GM18858 (cell line): ENCODE data around the gene SMIM38.

ENCODE experiments used
- ATAC-seq: cut with Tn5 transposase; IDR thresholded peaks from one replicate; pipeline ENCODE4 v1.9.1; 2021; ENCODE audit not compliant: unreplicated experiment

SMIM38 gene

DNA sequence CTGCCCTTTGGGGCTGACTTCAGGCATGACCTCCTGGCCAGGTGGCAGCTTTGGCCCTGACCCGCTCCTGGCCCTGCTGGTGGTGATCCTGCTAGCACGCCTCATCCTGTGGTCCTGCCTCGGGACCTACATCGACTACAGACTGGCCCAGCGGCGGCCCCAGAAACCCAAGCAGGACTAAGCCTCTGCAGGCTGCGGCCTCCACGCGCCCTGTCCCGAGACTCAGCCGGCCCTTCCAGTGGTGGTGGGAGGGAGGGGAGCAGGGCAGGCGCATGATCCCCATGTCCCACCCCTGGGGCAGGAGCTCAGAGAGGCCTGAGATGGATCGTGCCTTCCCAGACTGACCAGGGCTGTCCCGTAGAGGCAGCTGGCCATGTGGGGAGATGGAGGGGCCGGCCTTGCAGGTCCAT is 2.1 kb downstream of the SMIM38 start:
- ATAC-seq, result no peak

DNA sequence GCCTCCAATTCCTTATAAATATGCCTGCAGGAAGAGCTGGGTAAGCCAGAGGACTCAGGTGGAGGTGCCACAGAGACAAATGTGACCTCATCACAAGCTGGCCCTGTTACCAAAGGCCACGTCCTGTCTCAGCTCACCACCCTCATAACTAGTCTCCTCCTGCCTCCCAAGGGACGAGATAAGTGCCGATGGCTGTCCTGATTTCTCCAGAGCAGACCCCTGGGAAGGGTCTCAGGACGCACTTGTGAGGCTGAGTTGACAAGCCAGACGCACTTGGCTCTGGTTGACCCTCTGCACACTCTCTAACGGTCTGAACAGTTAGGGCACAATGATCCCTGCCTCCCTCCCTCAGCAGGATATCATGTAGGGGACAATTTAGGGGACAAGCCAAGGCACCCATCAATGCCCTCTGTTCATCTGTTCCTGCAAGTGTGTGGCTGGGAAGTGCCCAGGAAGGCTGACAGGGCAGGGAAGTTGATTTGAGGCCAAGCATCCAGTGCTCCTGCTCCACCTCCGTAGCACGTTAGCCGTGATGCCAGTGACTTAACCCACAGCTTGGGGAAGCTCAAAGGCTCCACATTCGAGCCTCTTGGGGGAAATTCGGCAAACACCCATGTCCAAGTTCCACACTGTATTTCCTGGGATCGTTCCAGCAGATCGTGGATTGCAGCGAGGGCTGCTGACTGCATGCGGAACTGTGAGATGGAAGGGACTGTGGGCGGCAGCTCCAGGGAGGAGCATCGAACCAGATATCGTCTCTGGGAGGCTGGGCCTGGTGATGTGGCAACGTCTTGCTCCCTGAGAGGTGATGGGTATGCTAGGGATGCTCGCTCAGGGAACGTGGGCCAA is 2.8 kb downstream of the SMIM38 start:
- no peak for ATAC-seq

DNA sequence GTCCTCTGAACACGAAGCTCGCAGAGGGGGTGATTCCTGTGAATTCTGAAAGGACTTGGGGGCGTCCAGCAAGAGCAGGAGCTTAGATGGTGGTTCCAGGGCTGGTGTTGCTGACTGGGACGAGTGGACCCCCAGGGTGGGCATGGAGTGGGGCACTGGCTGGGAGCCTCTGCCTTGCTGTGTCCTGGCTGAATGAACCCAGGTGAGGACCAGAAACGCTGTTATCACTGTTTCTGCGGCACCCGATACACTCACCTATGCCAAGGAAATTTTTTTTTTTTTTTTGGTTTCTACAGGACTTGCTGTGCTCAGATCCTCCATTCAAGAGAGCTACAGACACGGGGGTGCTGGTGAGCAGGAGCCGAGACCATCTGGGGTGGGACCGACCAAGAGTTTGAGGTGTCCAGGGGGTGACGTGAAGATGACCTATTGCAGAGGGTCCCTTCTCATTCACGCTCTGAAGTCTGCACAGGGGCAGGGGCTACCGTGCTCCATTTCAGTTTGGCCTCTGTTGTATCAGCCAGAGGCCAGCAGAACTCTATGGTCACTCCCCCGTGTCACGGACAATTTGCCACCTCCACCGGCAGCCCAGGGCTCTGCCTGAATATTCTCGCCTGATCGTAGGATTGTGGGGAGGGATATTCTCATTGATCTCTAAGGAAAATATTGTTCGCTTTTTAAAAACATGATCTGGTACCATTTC is 3.6 kb downstream of the SMIM38 start:
- ATAC-seq, result no peak

DNA sequence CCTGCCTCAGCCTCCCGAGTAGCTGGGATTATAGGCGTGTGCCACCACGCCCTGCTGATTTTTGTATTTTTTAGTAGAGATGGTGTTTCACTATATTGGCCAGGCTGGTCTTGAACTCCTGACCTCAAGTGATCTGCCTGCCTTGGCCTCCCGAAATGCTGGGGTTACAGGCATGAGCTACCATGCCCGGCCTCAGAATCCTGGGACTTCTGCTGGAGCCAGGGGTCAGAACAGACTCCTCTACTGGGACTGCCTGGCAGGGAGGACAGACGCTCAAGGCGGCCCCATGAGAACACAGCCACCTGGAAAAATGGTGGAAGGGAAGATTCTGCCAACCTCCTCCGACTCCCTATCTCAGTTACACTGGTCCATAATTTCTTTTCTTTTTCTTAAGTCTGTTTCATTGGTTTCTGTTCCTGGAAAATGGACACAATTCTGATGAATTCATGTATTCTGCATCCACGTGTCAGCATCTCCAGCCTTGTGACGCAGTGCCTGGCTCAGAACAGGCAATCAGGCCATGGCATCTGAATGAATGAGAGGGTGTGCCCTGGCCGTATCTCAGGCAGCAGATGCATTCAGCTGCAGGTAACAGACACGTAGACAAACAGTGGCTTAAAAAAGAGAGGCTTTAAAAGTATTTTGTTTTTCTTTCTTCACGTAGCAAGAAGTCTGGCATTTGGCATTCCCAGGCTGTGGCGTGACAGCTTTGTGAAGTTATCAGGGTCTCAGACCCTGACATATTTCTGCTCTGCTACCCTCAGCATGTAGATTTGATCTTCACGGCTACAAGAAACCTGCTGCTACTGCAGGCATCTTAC is 4.8 kb downstream of the SMIM38 start:
- no peak for ATAC-seq

DNA sequence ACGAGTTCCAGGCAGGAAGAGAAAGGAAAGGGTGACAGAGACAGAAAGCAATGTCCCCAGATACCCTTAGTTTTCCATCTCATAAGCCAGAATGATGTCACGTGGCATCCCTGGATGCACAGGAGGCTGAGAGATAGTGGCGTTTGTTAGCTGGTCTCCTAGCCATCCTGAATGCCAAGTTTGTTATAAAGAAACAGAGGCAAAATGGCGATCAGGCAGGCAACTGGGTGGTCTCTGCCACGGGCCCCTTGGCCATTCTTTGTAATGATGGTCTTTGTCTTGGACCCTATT is 5.3 kb downstream of the SMIM38 start:
- no peak for ATAC-seq

DNA sequence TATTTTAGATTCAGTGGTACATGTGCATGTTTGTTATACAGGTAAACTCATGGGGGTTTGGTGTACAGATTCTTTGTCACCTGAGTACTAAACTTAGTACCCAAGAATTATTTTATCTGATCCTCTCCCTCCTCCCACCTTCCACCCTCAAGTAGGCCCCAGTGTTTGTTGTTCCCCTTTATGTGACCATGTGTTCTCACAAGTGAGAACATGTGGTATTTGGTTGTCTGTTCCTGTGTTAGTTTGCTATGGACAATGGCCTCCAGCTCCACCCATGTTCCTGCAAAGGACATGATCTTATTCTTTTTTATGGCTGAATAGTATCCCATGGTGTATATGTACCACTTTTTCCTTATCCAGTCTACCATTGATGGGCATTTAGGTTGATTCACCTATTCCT is 6.8 kb downstream of the SMIM38 start:
- no peak for ATAC-seq

DNA sequence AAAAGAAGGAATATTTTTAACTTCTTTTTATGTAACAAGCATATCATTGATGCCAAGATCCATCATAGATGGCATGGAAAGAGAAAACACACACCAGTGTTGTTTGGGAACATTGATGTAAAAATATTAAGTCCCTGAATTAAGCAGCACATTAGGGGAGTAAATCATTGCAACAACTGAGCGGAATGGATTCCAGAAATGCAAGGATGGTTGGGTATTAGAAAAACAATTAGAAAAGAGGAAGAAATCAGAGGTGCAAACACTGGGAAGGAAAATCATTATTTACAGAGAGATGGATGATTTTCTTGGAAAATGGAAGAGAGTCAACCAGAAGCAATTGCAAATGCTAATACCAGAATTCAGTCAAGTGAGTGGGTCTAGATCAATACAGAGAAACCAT is 8.1 kb downstream of the SMIM38 start:
- ATAC-seq, result no peak

DNA sequence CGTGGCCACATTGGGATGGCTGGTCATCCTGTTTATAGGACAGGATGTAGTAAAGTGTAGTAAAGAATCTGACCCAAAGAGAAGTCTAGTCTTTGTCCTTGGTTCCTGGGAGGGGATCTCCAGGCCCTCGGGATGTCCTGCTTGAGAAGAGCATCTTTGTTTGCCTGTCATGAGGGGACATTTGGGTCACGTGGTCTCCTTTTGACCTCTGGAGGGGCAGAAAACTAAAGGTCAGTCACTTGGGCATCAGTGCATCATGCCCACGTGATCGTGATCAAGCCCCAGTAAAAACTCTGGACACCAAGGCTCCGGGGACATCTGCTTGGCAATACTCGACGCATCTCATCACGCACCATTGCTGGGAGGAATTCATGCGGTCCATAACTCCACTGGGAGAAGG is 9.1 kb downstream of the SMIM38 start:
- no peak for ATAC-seq

DNA sequence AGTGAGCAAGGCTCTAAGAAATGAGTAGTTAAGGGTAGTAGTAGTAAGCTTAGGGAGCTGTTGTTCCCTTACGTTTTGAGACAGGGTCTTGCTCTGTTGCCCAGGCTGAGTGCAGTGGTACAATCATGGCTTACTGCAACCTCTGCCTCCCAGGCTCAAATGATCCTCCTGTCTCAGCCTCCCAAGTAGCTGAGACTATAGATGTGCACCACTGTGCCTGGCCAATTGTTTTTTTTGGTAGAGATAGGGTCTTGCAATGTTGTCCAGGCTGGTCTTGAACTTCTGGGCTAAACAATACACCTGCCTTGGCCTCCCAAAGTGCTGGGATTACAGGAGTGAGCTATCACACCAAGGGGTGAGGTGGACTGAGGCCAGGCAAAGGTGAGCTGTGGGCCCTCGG is 10.0 kb downstream of the SMIM38 start:
- ATAC-seq, result no peak

DNA sequence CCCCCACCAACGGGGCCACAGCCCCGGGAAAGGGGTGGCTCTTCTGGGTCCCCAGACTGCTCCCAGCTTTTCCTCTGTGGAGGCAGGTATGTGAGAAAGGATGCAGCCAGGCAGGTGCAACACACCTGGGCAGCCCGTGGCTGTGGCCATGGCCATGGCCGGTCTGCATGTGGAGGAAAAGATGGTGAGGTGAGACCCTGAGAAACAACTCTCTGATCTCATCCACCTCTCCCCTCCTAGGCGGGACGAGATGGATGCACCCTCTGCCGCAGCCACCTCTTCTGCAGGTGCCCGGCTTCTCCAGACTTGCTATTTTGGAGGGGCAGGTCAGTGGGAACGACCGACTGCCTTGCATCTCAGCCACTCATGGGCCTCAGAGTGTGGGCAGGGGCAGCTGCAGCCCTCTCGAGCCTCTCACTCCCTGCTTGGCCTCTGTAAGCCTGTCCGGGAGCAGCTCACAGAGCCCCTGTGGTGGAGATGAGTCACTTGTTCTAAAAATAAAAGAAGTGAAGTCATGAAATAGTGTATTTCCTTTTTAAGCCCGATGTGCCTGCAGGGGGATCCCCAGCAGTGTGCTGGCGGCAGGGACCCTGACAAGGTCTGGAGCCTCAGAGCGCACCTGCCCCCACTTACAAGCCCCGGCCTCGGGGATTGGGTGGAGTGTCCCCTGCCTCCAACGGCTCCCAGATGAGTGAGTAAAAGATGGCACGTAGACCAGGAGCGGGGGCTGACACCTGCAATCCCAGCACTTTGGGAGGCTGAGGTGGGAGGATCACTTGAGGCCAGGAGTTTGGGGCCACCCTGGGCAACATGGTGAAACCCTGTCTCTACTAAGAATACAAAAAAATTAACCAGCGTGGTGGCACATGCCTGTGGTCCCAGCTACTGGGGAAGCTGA is 10.7 kb downstream of the SMIM38 start:
- peak; percentile 90 for ATAC-seq

DNA sequence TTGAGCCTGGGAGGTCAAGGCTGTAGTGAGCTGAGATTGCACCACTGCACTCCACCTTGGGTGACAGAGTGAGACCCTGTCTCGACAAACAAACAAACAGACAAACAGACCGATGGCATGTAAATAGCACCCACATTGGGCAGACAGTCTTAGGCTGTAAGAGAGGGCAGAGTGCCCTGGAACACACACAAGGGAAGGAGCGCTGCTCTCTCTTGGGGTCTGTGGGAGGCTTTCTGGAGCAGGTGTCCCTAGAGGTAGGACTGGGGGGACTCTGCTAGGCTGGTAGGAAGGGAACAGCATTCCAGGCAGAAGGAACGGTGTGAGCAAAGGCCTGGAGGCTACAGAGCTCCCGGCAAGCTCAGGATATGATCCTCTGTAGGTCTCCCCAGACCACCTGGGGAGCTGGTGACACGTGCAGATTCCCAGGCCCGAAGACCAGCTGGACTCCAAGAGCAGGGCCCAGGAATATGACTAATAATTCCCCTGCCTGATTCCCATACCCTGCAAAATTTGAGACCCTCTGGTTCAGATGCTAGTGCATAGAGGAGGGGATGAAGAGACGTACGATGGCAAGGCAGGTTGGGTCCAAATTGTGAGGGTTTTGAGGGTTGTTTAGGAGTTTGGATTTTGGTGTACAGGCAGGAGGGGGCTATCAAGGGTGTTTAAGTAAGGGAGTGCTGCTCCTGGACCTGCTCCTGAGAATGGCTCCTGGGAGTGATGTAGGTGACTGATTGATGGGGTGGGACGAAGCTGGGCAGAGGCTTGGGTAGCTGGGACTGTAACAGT is 11.6 kb downstream of the SMIM38 start:
- no peak for ATAC-seq

DNA sequence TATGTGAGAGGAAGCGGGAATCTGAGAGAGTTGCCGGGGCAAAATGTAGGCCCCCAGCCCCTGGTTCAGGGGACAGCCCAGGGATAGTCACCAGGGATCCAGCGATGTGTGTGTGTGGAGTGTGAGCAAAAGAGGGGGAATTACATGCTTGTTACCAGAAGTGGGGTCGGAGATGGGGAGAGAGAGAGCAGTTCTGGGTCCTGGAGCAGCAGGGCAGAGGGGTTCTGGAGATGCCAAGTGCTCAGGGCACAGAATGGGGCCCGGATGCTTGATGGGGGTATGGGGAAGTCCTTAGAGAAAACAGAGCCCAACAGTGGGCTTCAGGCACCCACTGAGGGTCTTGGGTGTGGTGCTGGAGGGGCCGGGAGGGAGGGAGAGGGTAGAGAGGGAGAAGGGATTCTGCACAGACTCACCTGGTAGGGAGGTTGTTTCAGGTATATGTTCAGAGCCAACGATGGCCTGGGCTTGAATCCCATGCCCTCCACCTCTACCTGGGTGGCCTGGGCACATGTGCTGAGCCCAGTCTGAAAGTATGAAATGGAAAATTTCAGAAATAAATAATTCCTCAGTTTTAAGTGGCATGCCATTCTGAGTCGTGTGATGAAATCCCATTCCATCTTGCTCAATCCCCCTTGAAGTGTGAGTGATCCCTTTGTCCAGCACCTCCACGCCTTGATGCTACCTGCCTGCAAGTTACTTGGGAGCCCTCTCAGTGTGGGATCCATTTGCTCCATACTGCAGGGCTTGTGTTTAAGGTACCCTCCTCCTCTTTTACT is 12.4 kb downstream of the SMIM38 start:
- ATAC-seq, result no peak

DNA sequence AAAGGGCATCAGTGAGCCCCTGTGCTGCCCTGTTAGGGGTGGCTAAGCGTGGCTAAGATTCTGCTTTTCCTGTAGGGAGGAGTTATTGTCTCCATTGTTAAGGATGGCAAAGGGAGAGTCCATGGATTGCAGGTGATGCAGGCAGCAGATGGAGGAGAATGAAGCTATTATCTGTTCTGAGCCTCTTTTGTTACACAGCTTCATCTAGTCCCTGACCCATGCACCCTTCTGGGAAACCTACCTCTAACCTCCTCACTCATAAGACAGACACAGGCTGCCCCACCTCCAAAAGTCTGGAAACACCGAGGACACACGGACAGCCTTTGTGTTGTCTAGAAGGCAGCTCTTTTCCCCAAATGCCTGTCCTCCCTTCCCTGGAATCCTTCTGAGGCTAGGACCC is 13.7 kb downstream of the SMIM38 start:
- ATAC-seq, result no peak

DNA sequence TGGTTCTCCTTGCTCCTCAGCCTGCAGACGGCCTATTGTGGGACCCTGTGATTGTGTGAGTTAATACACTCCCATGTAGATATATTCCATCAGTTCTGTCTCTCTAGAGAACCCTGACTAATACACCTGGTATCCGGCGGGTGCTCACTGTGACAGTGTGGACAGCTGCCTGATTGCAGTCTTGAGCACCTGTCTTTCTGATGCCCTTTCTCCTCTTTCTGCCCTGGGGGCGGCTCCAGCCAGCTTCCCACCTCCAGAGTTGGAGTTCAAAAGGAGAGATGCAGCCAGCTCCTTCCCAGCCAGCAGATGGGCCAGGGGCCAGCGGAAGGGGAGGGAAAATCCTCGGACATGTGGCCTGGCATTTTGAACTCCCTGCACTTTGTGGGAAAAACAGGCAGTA is 15.0 kb downstream of the SMIM38 start:
- no peak for ATAC-seq

DNA sequence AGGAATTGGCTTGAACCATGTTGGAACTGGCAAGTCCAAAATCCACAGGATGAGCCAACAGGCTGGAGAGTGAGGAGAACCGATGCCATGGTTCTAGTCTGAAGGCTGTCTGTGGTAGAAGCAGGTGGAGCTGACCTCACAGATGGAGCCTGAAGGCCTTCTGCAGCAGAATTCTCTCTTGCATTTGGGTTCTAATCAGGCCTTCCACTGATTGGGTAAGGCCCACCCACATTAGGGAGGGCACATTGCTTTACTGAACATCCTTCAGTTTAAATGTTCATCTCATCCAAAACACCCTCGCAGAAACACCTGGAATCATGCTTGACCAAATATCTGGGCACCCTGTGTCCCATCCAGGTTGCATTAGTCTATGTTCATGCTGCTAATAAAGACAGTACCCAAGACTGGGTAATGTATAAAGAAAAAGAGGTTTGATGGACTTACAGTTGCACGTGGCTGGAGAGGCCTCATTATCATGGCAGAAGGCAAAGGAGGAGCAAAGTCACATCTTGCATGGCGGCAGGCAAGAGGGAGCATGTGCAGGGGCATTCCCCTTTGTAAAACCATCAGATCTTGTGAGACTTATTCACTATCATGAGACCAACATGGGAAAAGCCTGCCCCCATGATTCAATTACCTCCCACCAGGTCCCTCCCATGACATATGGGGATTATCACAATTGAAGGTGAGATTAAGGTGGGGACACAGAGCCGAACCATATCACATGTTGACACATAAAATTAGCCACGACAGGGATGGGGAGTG is 15.9 kb downstream of the SMIM38 start:
- no peak for ATAC-seq

DNA sequence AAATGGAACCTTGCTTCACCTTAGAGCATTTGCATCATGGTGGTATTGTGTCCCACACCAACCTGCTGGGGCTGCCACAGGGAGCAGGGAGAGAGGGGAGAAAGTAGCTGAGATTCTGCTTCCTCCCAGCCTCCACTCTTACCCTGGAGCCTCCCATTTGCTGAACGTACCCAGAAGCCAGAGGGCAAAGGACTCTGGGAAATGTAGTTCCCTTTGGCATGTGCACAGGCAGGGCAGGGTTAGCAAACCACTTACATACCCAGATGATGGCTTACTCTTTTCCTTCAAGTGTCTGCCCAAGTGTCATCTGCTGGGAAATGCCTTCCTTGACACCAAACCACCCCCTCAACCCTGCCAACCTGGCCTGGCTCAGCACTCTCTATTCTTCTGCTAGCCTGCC is 16.9 kb downstream of the SMIM38 start:
- no peak for ATAC-seq

DNA sequence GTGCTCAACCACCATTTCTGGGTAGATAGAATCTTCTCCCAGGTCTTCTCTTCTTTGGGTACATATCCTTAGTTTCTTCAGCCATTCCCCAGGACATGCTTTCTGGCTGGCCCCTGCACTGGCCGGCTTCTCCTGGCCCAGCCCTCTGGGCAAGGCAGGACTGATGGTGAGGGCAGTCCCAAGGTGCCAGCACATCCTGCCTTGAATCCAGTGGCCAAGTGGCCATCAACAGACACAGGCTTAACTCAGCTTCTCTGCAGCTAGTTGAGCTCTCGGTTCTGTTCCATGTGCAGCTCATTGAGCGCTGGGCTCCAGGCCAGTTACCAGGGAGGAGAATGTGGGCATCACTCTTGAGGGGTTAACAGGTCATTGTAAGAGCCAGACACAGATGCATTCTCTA is 17.6 kb downstream of the SMIM38 start:
- ATAC-seq, result no peak

DNA sequence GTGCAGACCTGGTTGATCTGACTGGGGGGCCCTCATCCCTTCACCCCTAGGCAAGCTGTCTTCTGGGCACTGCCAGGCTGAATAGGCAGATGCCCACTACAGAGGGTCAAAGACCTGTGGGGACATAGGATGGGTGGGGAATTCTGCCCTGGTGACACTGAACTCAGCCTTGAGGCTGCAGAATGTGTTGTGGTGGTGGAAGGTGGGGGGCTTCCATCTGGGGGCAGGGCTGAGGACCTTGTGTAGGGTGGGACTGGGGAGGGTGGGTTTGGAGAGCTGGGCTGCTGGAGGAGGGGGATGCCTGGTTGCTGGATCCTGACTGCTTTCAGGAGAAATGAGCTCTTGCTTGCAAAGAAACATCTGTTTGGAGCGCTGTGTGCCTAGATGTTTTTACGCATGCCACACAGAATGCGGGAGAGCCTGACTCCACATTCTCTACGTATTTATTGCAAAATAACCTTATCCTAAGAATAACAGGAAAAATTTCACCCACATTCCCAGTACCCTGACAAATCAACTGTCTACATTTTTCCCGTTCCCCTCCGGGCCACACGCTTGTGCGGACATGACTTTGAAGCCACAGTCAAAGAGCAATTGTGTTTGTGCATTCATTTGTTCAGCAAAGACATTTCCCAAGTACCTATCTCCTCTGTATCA is 18.3 kb downstream of the SMIM38 start:
- ATAC-seq, result no peak
